Measurements from ENCODE around the gene C12orf76.

The C12orf76 gene

GRCh38 chr12:110020956-110021355, 27.4 kb downstream of the C12orf76 start:
- no peak for TF ChIP-seq CTCF (conservative IDR thresholded peaks at IDR 0.05; ENCODE audit: low read depth, low read length)
- H3K4me3 ChIP-seq (IDR thresholded peaks at IDR 0.05; ENCODE audit: insufficient read depth, low read depth, low read length), result no peak overlapping the region
- no peak overlapping the region for H3K4me2 ChIP-seq
- no peaks in the 10 kb centered on the region for H3K79me2 ChIP-seq (ENCODE audit: insufficient read depth, low read depth)
- H3K27me3 ChIP-seq (ENCODE audit: insufficient read depth, low read depth), result no peaks in the 10 kb centered on the region
- H4K20me1 ChIP-seq (ENCODE audit: insufficient read depth), result no peaks in the 10 kb centered on the region
- H2AFZ ChIP-seq (ENCODE audit: low read depth), result no peak overlapping the region
- H3K9ac ChIP-seq, result no peak overlapping the region
- no peak overlapping the region for H3K27ac ChIP-seq
- peaks cover 17% of the 10 kb centered on the region for H3K4me1 ChIP-seq (ENCODE audit: low read depth, poor library complexity, severe bottlenecking)
- no peaks in the 10 kb centered on the region for H3K36me3 ChIP-seq (ENCODE audit: insufficient read depth)

GRCh38 chr12:110015132-110015531, 33.2 kb downstream of the C12orf76 start:
- Histone ChIP-seq H3K4me3 (IDR thresholded peaks at IDR 0.05; ENCODE audit: insufficient read depth, low read depth, low read length) (no peak overlapping the region), H3K79me2 (ENCODE audit: insufficient read depth, low read depth) (no peaks in the 10 kb centered on the region), H3K4me2 (no peak overlapping the region), H3K27ac (no peak overlapping the region), H3K27me3 (ENCODE audit: insufficient read depth, low read depth) (no peaks in the 10 kb centered on the region), H2AFZ (ENCODE audit: low read depth) (no peak overlapping the region), H3K9ac (no peak overlapping the region), H3K4me1 (ENCODE audit: low read depth, poor library complexity, severe bottlenecking) (no peaks in the 10 kb centered on the region), H3K36me3 (ENCODE audit: insufficient read depth) (no peaks in the 10 kb centered on the region), H4K20me1 (ENCODE audit: insufficient read depth) (no peaks in the 10 kb centered on the region)
- TF ChIP-seq CTCF (conservative IDR thresholded peaks at IDR 0.05; ENCODE audit: low read depth, low read length), result no peak

- Histone ChIP-seq H4K20me1 (ENCODE audit: insufficient read depth) (no peaks in the 10 kb centered on the region), H2AFZ (ENCODE audit: low read depth) (no peak overlapping the region), H3K27ac (no peak overlapping the region), H3K9ac (no peak overlapping the region), H3K27me3 (ENCODE audit: insufficient read depth, low read depth) (no peaks in the 10 kb centered on the region), H3K4me1 (ENCODE audit: low read depth, poor library complexity, severe bottlenecking) (no peaks in the 10 kb centered on the region), H3K4me3 (IDR thresholded peaks at IDR 0.05; ENCODE audit: insufficient read depth, low read depth, low read length) (no peak overlapping the region), H3K36me3 (ENCODE audit: insufficient read depth) (no peaks in the 10 kb centered on the region), H3K4me2 (no peak overlapping the region), H3K79me2 (ENCODE audit: insufficient read depth, low read depth) (no peaks in the 10 kb centered on the region)
- TF ChIP-seq CTCF (conservative IDR thresholded peaks at IDR 0.05; ENCODE audit: low read depth, low read length), result no peak
Measured at GRCh38 chr12:110012659-110013058, 35.7 kb downstream of the C12orf76 start.

DNA sequence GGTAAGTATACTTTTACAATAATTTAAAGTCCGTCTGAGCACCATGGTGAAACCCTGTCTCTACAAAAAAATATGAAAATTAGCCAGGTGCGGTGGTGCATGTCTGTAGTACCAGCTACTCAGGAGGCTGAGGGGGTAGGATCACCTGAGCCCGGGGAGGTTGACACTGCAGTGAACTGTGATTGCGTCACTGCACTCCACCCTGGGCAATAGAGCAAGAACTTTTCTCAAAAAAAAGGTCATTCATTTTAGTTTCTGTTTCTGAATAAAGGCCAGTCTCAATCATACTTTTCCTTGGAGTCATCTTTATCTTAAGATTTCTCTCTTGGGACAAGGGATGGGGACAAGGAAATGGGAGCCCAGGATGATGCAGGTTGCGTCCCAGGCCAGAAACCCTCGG, 36.2 kb downstream of the C12orf76 start:
- Histone ChIP-seq H3K4me1 (ENCODE audit: low read depth, poor library complexity, severe bottlenecking) (no peaks in the 10 kb centered on the region), H2AFZ (ENCODE audit: low read depth) (no peak overlapping the region), H3K36me3 (ENCODE audit: insufficient read depth) (no peaks in the 10 kb centered on the region), H3K4me2 (no peak overlapping the region), H4K20me1 (ENCODE audit: insufficient read depth) (no peaks in the 10 kb centered on the region), H3K27ac (no peak overlapping the region), H3K4me3 (IDR thresholded peaks at IDR 0.05; ENCODE audit: insufficient read depth, low read depth, low read length) (no peak overlapping the region), H3K9ac (no peak overlapping the region), H3K79me2 (ENCODE audit: insufficient read depth, low read depth) (no peaks in the 10 kb centered on the region), H3K27me3 (ENCODE audit: insufficient read depth, low read depth) (no peaks in the 10 kb centered on the region)
- no peak for TF ChIP-seq CTCF (conservative IDR thresholded peaks at IDR 0.05; ENCODE audit: low read depth, low read length)
